ENCODE measurements around the gene SPIN1. TPM values are rescaled to one million over a fixed set of nuclear protein-coding genes. Genes with fewer than 3 reads are reported as not detected.

SPIN1 gene
- total RNA-seq, 4 donors from 2014 or later, result 44.7 to 73.6 (median 61.3) TPM

DNA sequence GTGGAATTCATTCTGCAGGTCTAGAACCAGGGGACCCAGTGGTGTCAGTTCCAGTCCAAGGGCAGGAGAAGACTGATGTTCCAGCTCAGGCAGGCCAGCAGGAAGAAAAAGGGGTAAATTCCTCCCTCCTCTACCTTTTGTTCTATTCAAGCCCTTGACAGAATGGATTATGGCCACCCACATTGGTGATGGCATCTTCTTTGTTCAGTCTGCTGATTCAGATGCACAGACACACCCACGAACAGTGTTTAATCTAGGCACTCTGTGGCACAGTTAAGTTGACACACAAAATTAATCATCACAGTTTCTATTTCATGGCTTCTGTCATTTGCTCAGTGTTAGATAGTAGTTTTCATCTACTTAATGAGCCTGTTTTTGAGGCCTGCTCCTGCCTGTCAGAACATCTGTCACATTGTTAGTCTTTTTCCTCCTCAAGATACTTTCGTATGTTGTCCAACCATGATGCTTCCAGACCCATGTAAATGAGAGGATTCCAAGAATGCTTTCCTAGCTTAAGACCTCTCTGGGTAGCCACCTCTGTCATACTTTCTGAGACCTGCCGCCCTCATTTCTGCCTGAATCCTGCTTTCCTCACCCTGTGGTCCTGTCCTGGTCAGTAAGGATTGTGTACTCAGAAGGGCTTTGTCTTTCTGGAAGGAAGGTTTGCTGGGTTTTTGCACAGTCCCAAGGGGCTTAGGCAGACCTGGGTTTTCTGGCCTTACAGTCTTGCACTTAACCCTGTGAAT lies 72.5 kb downstream of the SPIN1 start:
- Histone ChIP-seq H3K4me3 (no peak overlapping the region), H3K4me1 (peaks cover 0 to 34% (median 1%) of the 10 kb centered on the region in 4 donors), H3K36me3 (no peaks in the 10 kb centered on the region), H3K27ac (no peak overlapping the region), H3K9me3 (no peaks in the 10 kb centered on the region), H3K27me3 (no peaks in the 10 kb centered on the region)
- no peak for TF ChIP-seq CTCF (IDR thresholded peaks at IDR 0.05)
- no peak for TF ChIP-seq EP300 (IDR thresholded peaks at IDR 0.05)
- no peak for TF ChIP-seq POLR2A (IDR thresholded peaks at IDR 0.05)
- WGBS, 2 donors, result 75 to 82% methylated on average over 3 of the region's 3 CpGs
- DNase-seq (ENCODE audit: low spot score in 2 of 2), result no peak

DNA sequence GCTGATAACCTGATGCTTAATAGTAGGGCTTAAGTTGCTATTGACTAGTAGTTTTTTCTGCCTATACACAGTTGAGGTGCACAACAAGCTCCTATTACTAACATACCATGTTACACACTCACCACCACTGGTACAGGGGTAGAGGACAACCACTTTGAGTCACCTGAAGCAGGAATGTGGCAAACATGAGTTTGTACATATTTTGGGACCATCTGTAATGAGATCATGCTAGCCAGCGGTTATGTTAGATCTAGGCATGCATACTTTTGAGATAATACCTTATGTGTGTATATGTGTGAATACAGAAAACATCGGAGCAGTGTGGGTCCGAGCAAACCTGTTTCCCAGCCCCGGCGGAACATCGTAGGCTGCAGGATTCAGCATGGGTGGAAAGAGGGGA lies 73.9 kb downstream of the SPIN1 start:
- no peak for DNase-seq (ENCODE audit: low spot score in 2 of 2)
- WGBS, 2 donors, result 95 to 96% methylated on average over 6 of the region's 6 CpGs
- no peak overlapping the region for H3K27ac ChIP-seq
- peaks cover 0 to 34% (median 1%) of the 10 kb centered on the region in 4 donors for H3K4me1 ChIP-seq
- no peak overlapping the region for H3K4me3 ChIP-seq
- TF ChIP-seq EP300 (IDR thresholded peaks at IDR 0.05) (no peak), POLR2A (IDR thresholded peaks at IDR 0.05) (no peak), CTCF (IDR thresholded peaks at IDR 0.05) (no peak)
- peaks cover 0 to 6% (median 0%) of the 10 kb centered on the region in 3 donors for H3K36me3 ChIP-seq
- H3K9me3 ChIP-seq, result no peaks in the 10 kb centered on the region
- H3K27me3 ChIP-seq, result no peaks in the 10 kb centered on the region

- 49 to 54% methylated on average over 1 of the region's 1 CpG for WGBS, 2 donors
- Histone ChIP-seq H3K4me3 (no peak overlapping the region), H3K27ac (no peak overlapping the region), H3K36me3 (peaks cover 0 to 25% (median 0%) of the 10 kb centered on the region in 3 donors), H3K4me1 (peaks cover 0 to 23% (median 1%) of the 10 kb centered on the region in 4 donors), H3K27me3 (no peaks in the 10 kb centered on the region), H3K9me3 (no peaks in the 10 kb centered on the region)
- no peak for TF ChIP-seq POLR2A (IDR thresholded peaks at IDR 0.05)
- no peak for TF ChIP-seq CTCF (IDR thresholded peaks at IDR 0.05)
- TF ChIP-seq EP300 (IDR thresholded peaks at IDR 0.05), result no peak
- DNase-seq (ENCODE audit: low spot score in 2 of 2), result no peak
Measured at GRCh38 chr9:88464851-88465250, 76.6 kb downstream of the SPIN1 start.

DNA sequence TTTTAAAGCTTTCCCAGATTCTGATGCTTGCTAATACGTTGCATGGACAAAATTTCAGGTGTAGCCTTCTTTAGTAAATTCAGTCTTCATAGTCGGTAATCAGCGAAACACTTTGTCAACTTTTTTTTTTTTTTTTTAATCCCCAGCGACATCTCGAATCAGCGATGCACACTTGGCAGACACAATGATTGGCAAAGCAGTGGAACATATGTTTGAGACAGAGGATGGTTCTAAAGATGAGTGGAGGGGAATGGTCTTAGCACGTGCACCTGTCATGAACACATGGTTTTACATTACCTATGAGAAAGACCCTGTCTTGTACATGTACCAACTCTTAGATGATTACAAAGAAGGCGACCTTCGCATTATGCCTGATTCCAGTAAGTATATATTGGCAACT lies 80.0 kb downstream of the SPIN1 start:
- Histone ChIP-seq H3K36me3 (peaks cover 0 to 49% (median 0%) of the 10 kb centered on the region in 3 donors), H3K4me1 (peaks cover 0 to 11% (median under 1%) of the 10 kb centered on the region in 4 donors), H3K27me3 (no peaks in the 10 kb centered on the region), H3K27ac (no peak overlapping the region), H3K9me3 (no peaks in the 10 kb centered on the region), H3K4me3 (no peak overlapping the region)
- 95 to 96% methylated on average over 9 of the region's 9 CpGs for WGBS, 2 donors
- TF ChIP-seq CTCF (IDR thresholded peaks at IDR 0.05) (no peak), POLR2A (IDR thresholded peaks at IDR 0.05) (no peak), EP300 (IDR thresholded peaks at IDR 0.05) (no peak)
- DNase-seq (ENCODE audit: low spot score in 2 of 2), result no peak

- no peaks in the 10 kb centered on the region for H3K9me3 ChIP-seq
- H3K4me1 ChIP-seq, result peaks cover 0 to 21% (median 8%) of the 10 kb centered on the region in 4 donors
- H3K36me3 ChIP-seq, result peaks cover 0 to 44% (median 0%) of the 10 kb centered on the region in 3 donors
- no peaks in the 10 kb centered on the region for H3K27me3 ChIP-seq
- H3K27ac ChIP-seq, result no peak overlapping the region
- no peak overlapping the region for H3K4me3 ChIP-seq
- TF ChIP-seq CTCF (IDR thresholded peaks at IDR 0.05), result no peak
- no peak for TF ChIP-seq EP300 (IDR thresholded peaks at IDR 0.05)
- no peak for TF ChIP-seq POLR2A (IDR thresholded peaks at IDR 0.05)
- DNase-seq (ENCODE audit: low spot score in 2 of 2), result no peak
- WGBS, 2 donors, result 81 to 85% methylated on average over 11 of the region's 11 CpGs
Measured at GRCh38 chr9:88476491-88477271, 88.4 kb downstream of the SPIN1 start.

Data from tibial nerve (tissue), 4 donors.